H1 (cell line): Measurements from ENCODE around the gene CD14. TPM values are rescaled to one million over a fixed set of nuclear protein-coding genes. Genes with fewer than 3 reads are reported as not detected.

Experiments used
- CTCF ChIA-PET: fragments of 300-600 bp; sonication (Branson Sonifier 250); formaldehyde crosslinking; loops from one replicate; lab custom pipeline; 2021; ENCODE audit not compliant: partially characterized antibody; lab: Charles Lee
- POLR2A ChIA-PET: fragments of 300-600 bp; sonication (Branson Sonifier 250); formaldehyde crosslinking; loops from one replicate; lab custom pipeline; 2021; ENCODE audit warnings: inconsistent platforms; ENCODE audit not compliant: partially characterized antibody; lab: Charles Lee
- DNase-seq, 2 experiments: peaks; one replicate each; pipeline versions ENCODE4 v3.0.0 to v3.0.0-alpha.2; 2010 to 2022; ENCODE audit warnings: low spot score in 2 of 2, low read depth in 1 of 2, mixed read lengths in 1 of 2
- FAIRE-seq: peaks from 2 replicates; lab custom pipeline; 2011; peaks lifted over from hg19 to GRCh38; lab: Jason Lieb, UNC
- H2AFZ ChIP-seq: 2 replicates; pipeline ENCODE4 v1.8.1; 2012; ENCODE audit warnings: low read length, inconsistent platforms
- H2AK5ac ChIP-seq: 2 replicates; pipeline ENCODE4 v1.6.1; 2013; ENCODE audit warnings: low read depth, low read length
- H2BK120ac ChIP-seq: replicated peaks from 2 replicates; pipeline ENCODE3; 2013; ENCODE audit warnings: low read depth, low read length, inconsistent platforms
- H2BK12ac ChIP-seq: 2 replicates; pipeline ENCODE4 v1.6.1; 2013; ENCODE audit warnings: low read depth, low read length
- H2BK15ac ChIP-seq: 2 replicates; pipeline ENCODE4 v1.6.1; 2013; ENCODE audit warnings: low read length
- H2BK20ac ChIP-seq: 2 replicates; pipeline ENCODE4 v1.6.1; 2013; ENCODE audit warnings: low read length
- H2BK5ac ChIP-seq: 2 replicates; pipeline ENCODE4 v1.6.1; 2013; ENCODE audit warnings: low read depth, low read length
- H3K14ac ChIP-seq: 2 replicates; pipeline ENCODE4 v1.6.1; 2013; ENCODE audit warnings: inconsistent platforms; ENCODE audit not compliant: insufficient read length
- H3K18ac ChIP-seq: 2 replicates; pipeline ENCODE4 v1.6.1; 2013; ENCODE audit warnings: low read length; ENCODE audit errors: extremely low read depth
- H3K23ac ChIP-seq: 2 replicates; pipeline ENCODE4 v1.6.1; 2013; ENCODE audit warnings: inconsistent platforms; ENCODE audit not compliant: insufficient read length
- H3K23me2 ChIP-seq: 2 replicates; pipeline ENCODE4 v1.6.1; 2013; ENCODE audit warnings: low read depth, low read length
- H3K27ac ChIP-seq: 2 replicates; pipeline ENCODE4 v1.6.1; 2011; ENCODE audit warnings: low read depth, low read length, inconsistent platforms
- H3K27me3 ChIP-seq, 4 experiments: replicated peaks in 1 of 4; 1 replicate in 1 of 4; 2 replicates in 3 of 4; pipeline versions ENCODE4 v1.6.1 to v1.8.1; 2011 to 2013; ENCODE audit warnings: low read length in 3 of 4, mild to moderate bottlenecking in 3 of 4, inconsistent platforms in 2 of 4, mixed read lengths in 2 of 4, moderate library complexity in 1 of 4; ENCODE audit not compliant: control insufficient read depth in 3 of 4, insufficient read depth in 3 of 4; ENCODE audit errors: extremely low read depth in 1 of 4
- H3K36me3 ChIP-seq, 4 experiments: 2 replicates each; pipeline versions ENCODE4 v1.6.1 to v1.8.1; 2011 to 2013; ENCODE audit warnings: mild to moderate bottlenecking in 4 of 4, low read length in 3 of 4, moderate library complexity in 2 of 4, control low read depth in 1 of 4, inconsistent platforms in 1 of 4; ENCODE audit not compliant: insufficient read depth in 4 of 4, control insufficient read depth in 2 of 4
- H3K4ac ChIP-seq: replicated peaks from 2 replicates; pipeline ENCODE3; 2013; ENCODE audit warnings: low read length, low read depth, mixed read lengths, inconsistent platforms; ENCODE audit not compliant: insufficient read length
- H3K4me1 ChIP-seq, 4 experiments: replicated peaks in 1 of 4; 1 replicate in 1 of 4; 2 replicates in 3 of 4; pipeline versions ENCODE4 v1.6.1 to v1.8.1; 2011 to 2013; ENCODE audit warnings: low read length in 3 of 4, inconsistent platforms in 2 of 4, mixed read lengths in 1 of 4; ENCODE audit not compliant: insufficient read depth in 4 of 4, control insufficient read depth in 3 of 4
- H3K4me2 ChIP-seq, 2 experiments: 2 replicates each; pipeline versions ENCODE4 v1.6.1 to v1.8.1; 2011 to 2013; ENCODE audit warnings: low read depth in 2 of 2, low read length in 2 of 2, control low read depth in 1 of 2, inconsistent platforms in 1 of 2, mild to moderate bottlenecking in 1 of 2; ENCODE audit not compliant: insufficient read depth in 1 of 2
- H3K4me3 ChIP-seq, 4 experiments: fragments of 200-600, 300-600 bp in 1 of 4; sonication (generic), shearing (Covaris generic), sonication (Bioruptor Twin) in 1 of 4; 2 replicates each; pipeline versions ENCODE4 v1.5.1 to v1.8.1; 2011 to 2016; ENCODE audit warnings: low read length in 4 of 4, low read depth in 3 of 4, control low read depth in 2 of 4, inconsistent platforms in 2 of 4, mild to moderate bottlenecking in 2 of 4, mixed read lengths in 1 of 4, moderate library complexity in 1 of 4; ENCODE audit not compliant: insufficient read depth in 2 of 4; ENCODE audit errors: extremely low read depth in 1 of 4
- H3K56ac ChIP-seq: replicated peaks from 2 replicates; pipeline ENCODE3; 2013; ENCODE audit warnings: low read depth, mild to moderate bottlenecking, mixed read lengths, low read length, inconsistent platforms; ENCODE audit not compliant: insufficient read length
- H3K79me1 ChIP-seq: 2 replicates; pipeline ENCODE4 v1.6.1; 2013; ENCODE audit warnings: low read depth, low read length, control low read depth
- H3K79me2 ChIP-seq, 2 experiments: 2 replicates each; pipeline versions ENCODE4 v1.6.1 to v1.8.1; 2012 to 2013; ENCODE audit warnings: low read length in 2 of 2, mild to moderate bottlenecking in 2 of 2, inconsistent platforms in 1 of 2; ENCODE audit not compliant: insufficient read depth in 2 of 2, control insufficient read depth in 1 of 2
- H3K9ac ChIP-seq, 4 experiments: replicated peaks in 1 of 4; 1 replicate in 1 of 4; 2 replicates in 3 of 4; pipeline versions ENCODE4 v1.6.1 to v1.8.1; 2011 to 2013; ENCODE audit warnings: low read depth in 3 of 4, low read length in 3 of 4, control low read depth in 2 of 4, mild to moderate bottlenecking in 2 of 4, moderate library complexity in 2 of 4, inconsistent platforms in 1 of 4; ENCODE audit errors: extremely low read depth in 1 of 4
- H3K9me3 ChIP-seq, 2 experiments: 2 replicates each; pipeline versions ENCODE4 v1.6.1 to v1.8.1; 2012 to 2013; ENCODE audit warnings: mild to moderate bottlenecking in 2 of 2, moderate library complexity in 2 of 2, control low read depth in 1 of 2, inconsistent platforms in 1 of 2, low read depth in 1 of 2, low read length in 1 of 2, mixed read lengths in 1 of 2; ENCODE audit not compliant: insufficient read depth in 2 of 2
- H4K20me1 ChIP-seq, 2 experiments: replicated peaks in 1 of 2; 2 replicates each; pipeline versions ENCODE3 to v1.8.1; 2011 to 2013; ENCODE audit warnings: inconsistent platforms in 2 of 2, low read length in 2 of 2, mild to moderate bottlenecking in 1 of 2; ENCODE audit not compliant: insufficient read depth in 2 of 2, control insufficient read depth in 1 of 2
- H4K5ac ChIP-seq: 2 replicates; pipeline ENCODE4 v1.6.1; 2013; ENCODE audit warnings: low read length, low read depth, mixed read lengths, inconsistent platforms; ENCODE audit not compliant: insufficient read length
- H4K8ac ChIP-seq: 2 replicates; pipeline ENCODE4 v1.8.0; 2013; ENCODE audit warnings: mild to moderate bottlenecking, moderate library complexity, low read length, inconsistent platforms; ENCODE audit not compliant: insufficient read depth; ENCODE audit errors: extremely low read depth
- H4K91ac ChIP-seq: replicated peaks from 2 replicates; pipeline ENCODE3; 2013; ENCODE audit warnings: low read length, mixed read lengths, inconsistent platforms; ENCODE audit not compliant: insufficient read length
- CREB1 ChIP-seq: IDR thresholded peaks from 2 replicates; pipeline ENCODE4 v1.6.1; 2012; ENCODE audit warnings: inconsistent platforms
- RXRA ChIP-seq: IDR thresholded peaks from 2 replicates; pipeline ENCODE4 v1.6.1; 2011; ENCODE audit warnings: low read depth, mild to moderate bottlenecking, low read length, moderate library complexity; ENCODE audit not compliant: insufficient read depth
- SIRT6 ChIP-seq: IDR thresholded peaks from one replicate; pipeline ENCODE4 v1.7.1; 2012; ENCODE audit warnings: low read length, inconsistent platforms
- WGBS, 2 experiments: shearing (Covaris generic) in 1 of 2; methylation state at CpG; one replicate each; pipeline versions ENCODE4 v1.1.6 to v1.1.7; 2013 to 2015; ENCODE audit warnings: low lambda C conversion rate in 2 of 2, mixed read lengths in 2 of 2, inconsistent platforms in 1 of 2, low coverage in 1 of 2, missing lambda C conversion rate in 1 of 2; ENCODE audit not compliant: insufficient replicate concordance in 2 of 2, insufficient coverage in 1 of 2, insufficient read length in 1 of 2; ENCODE audit errors: extremely low coverage in 1 of 2, missing lambda C conversion rate in 1 of 2; 5-methylcytosine and 5-hydroxymethylcytosine counted together
- polyA plus RNA-seq, 7 experiments: library from polyadenylated mRNA; depleted of rRNA in 3 of 7; stranded (reverse) in 5 of 7; unstranded in 2 of 7; fragments of >200 nt in 5 of 7; fragments of 200-250 nt in 2 of 7; gene quantifications; 1 replicate in 5 of 7; 2 replicates in 1 of 7; 4 replicates in 1 of 7; pipeline versions ENCODE4 v1.2.1 to v1.2.3, GENCODE V29; 2011 to 2013; ENCODE audit warnings: missing spikeins in 2 of 7, mixed read lengths in 2 of 7
- total RNA-seq: library from RNA; stranded (reverse); fragmentation: NEBNext Ultra II Directional; extraction: Animal tissue kit (Norgen Biotek cat#: 25700); gene quantifications from 2 replicates; pipeline ENCODE4 v1.2.1, GENCODE V29; 2021

Gene CD14
- total and polyA plus RNA-seq, 2 of the 8 experiments (the other 6 are each of a cell fraction or from before 2014, with no cell fraction given) = 0.15 TPM; not detected in 1

- Histone ChIP-seq H3K23me2 (peaks cover 6% of the 10 kb centered on the region; the same call in 1 of the 2 replicates), H2BK5ac (no peak overlapping the region), H3K14ac (no peak overlapping the region), H4K5ac (no peak overlapping the region), H4K20me1 (no peaks in the 10 kb centered on the region), H4K91ac (no peak overlapping the region), H3K79me1 (no peaks in the 10 kb centered on the region; the same call in 1 of the 2 replicates), H3K79me2 (peaks cover 0 to 5% of the 10 kb centered on the region in 2 experiments; a peak in 1 of 4 replicates), H2BK120ac (no peak overlapping the region), H3K4me3 (no peak overlapping the region), H3K9me3 (peaks cover 0 to 4% of the 10 kb centered on the region in 2 experiments; a peak in 2 of 4 replicates), H2BK12ac (no peak overlapping the region), H4K8ac (no peak overlapping the region), H3K4ac (no peak overlapping the region), H3K27me3 (no peaks in the 10 kb centered on the region), H2BK20ac (no peak overlapping the region), H3K56ac (no peak overlapping the region), H3K23ac (no peak overlapping the region), H3K4me1 (peaks cover 0 to 4% (median 3%) of the 10 kb centered on the region in 4 experiments; a peak in 4 of 7 replicates), H3K27ac (no peak overlapping the region), H3K18ac (no peak overlapping the region), H2BK15ac (no peak overlapping the region), H2AFZ (no peak overlapping the region), H3K4me2 (no peak overlapping the region), H3K36me3 (peaks cover 0 to 13% (median 5%) of the 10 kb centered on the region in 4 experiments; a peak in 4 of 8 replicates), H3K9ac (no peak overlapping the region), H2AK5ac (no peak overlapping the region)
- DNase-seq = no peak
- FAIRE-seq = no peak
- 94% methylated on average over 10 of the region's 10 CpGs; no CpG with 5 or more reads in 1 of the 2 experiments for WGBS, 2 experiments
- ChIA-PET CTCF (interaction anchor here (1.0 to 3.1 kb wide), 5 partner anchors 9 to 252 kb away, joined by 3 to 12 read pairs (median 5); no protein-coding TSS in a partner anchor), POLR2A (interaction anchor here (1.1 to 2.7 kb wide), 2 partner anchors 11 to 90 kb away, joined by 3 to 27 read pairs; partner anchors contain the start of genes EIF4EBP3 and IK)
- TF ChIP-seq SIRT6 (no peak), CREB1 (no peak), RXRA (no peak)
Observed at GRCh38 chr5:140637371-140638100, 4.6 kb upstream of the CD14 start.
